Ovary (tissue), 9 donors: ENCODE measurements around the gene NLN. TPM values are rescaled to one million over a fixed set of nuclear protein-coding genes. Genes with fewer than 3 reads are reported as not detected.
"Not testable (repeated sequence)": the region's sequence is repeated elsewhere in the genome, so short reads cannot be mapped to it uniquely, and the experiment has no call there.

Experiments
- DNase-seq, 5 donors: peaks; one replicate each; pipeline ENCODE4 v3.0.0-alpha.2; 2019 to 2020
- H3K27ac ChIP-seq, 2 donors: fragments of 200-600 bp; one replicate each; pipeline versions ENCODE4 v1.5.1 to v1.8.0; 2019 to 2022
- H3K27me3 ChIP-seq: fragments of 200-600 bp; one replicate; pipeline ENCODE4 v1.8.0; 2022
- H3K36me3 ChIP-seq: fragments of 200-600 bp; sonication (generic); one replicate; pipeline ENCODE4 v1.5.1; 2019
- H3K4me1 ChIP-seq: one replicate; pipeline ENCODE4 v1.8.1; 2013; ENCODE audit warnings: mild to moderate bottlenecking, moderate library complexity; ENCODE audit not compliant: insufficient read depth
- H3K4me3 ChIP-seq: fragments of 200-600 bp; sonication (generic); one replicate; pipeline ENCODE4 v1.5.1; 2017
- H3K9me3 ChIP-seq, 2 donors: fragments of 200-600 bp in 1 of 2; sonication (generic) in 1 of 2; one replicate each; pipeline versions ENCODE4 v1.5.1 to v1.8.1; 2013 to 2019; ENCODE audit warnings: mild to moderate bottlenecking in 1 of 2, moderate library complexity in 1 of 2
- CTCF ChIP-seq, 3 donors: fragments of 450-650 bp in 2 of 3; fragments of 200-600 bp in 1 of 3; IDR thresholded peaks; one replicate each; pipeline versions ENCODE4 v1.5.1 to v1.8.0; 2016 to 2022; ENCODE audit warnings: antibody characterized with exemption in 3 of 3, mild to moderate bottlenecking in 1 of 3
- EP300 ChIP-seq: sonication (generic); formaldehyde crosslinking; IDR thresholded peaks from one replicate; pipeline ENCODE4 v1.6.1; 2017; ENCODE audit warnings: antibody characterized with exemption
- POLR2A ChIP-seq: fragments of 450-650 bp; IDR thresholded peaks from one replicate; pipeline ENCODE4 v1.6.1; 2017; ENCODE audit warnings: antibody characterized with exemption, mild to moderate bottlenecking, moderate library complexity
- WGBS, 3 donors: extraction: QIAGEN DNeasy Blood & Tissue Kit in 1 of 3; methylation state at CpG; one replicate each; pipeline versions ENCODE4 v1.1.5 to v1.1.7; 2013 to 2017; 5-methylcytosine and 5-hydroxymethylcytosine counted together
- intact Hi-C, 4 donors: fragments of 100-400 bp; cut with DNase I; formaldehyde crosslinking; loops; one replicate each; pipeline versions ENCODE4 v1.11.0 to v1.15.1; 2022 to 2023
- polyA plus RNA-seq, 2 donors: library from polyadenylated mRNA; stranded (reverse); fragments of 200-250 nt in 1 of 2; fragments of 350-450 nt in 1 of 2; fragmentation: Illumina TruSeq in 1 of 2; extraction: RNeasy Lipid Tissue Mini Kit (QIAGEN cat#74804) in 1 of 2; gene quantifications; one replicate each; pipeline ENCODE4 v1.2.3, GENCODE V29; 2013 to 2014
- total RNA-seq, 7 donors: library from RNA; depleted of rRNA in 2 of 7; stranded (reverse); fragments of >200 nt in 2 of 7; fragmentation: NEBNext Ultra II Directional in 3 of 7; extraction: Animal tissue kit (Norgen Biotek cat#: 25700) in 3 of 7; gene quantifications; one replicate each; pipeline versions ENCODE4 v1.1.0 to v1.2.4, GENCODE V29; 2016 to 2023
- donor health status: DM: no; HTN: no; CAD: no; lungs with moderate emphysema.
- donor health status: DM: no; HTN: no; CAD: no.
- donor health status: Bipolar disorder and iron deficiency.
- donor health status: DM: yes; HTN: yes; CAD: no.
- donor health status: DM: no; HTN: no; CAD: no.
- donor health status: DM: yes; HTN: yes; CAD: no.

The NLN gene
- total and polyA plus RNA-seq, 9 donors, result 2.3 to 16.3 (median 8.2) TPM

GRCh38 chr5:65768723-65769346 is 46.8 kb downstream of the NLN start:
- Histone ChIP-seq H3K9me3 (no peaks in the 10 kb centered on the region), H3K36me3 (no peaks in the 10 kb centered on the region), H3K27ac (no peak overlapping the region), H3K27me3 (no peaks in the 10 kb centered on the region), H3K4me3 (no peak overlapping the region), H3K4me1 (no peaks in the 10 kb centered on the region)
- intact Hi-C loops, result no loop called here
- DNase-seq, result no peak
- WGBS, 3 donors, result 96 to 98% (median 96%) methylated on average over 7 of the region's 7 CpGs
- no peak for TF ChIP-seq CTCF (IDR thresholded peaks at IDR 0.05)
- no peak for TF ChIP-seq EP300
- no peak for TF ChIP-seq POLR2A

GRCh38 chr5:65769539-65769938 is 47.5 kb downstream of the NLN start:
- intact Hi-C loops, result no loop called here
- H3K27me3 ChIP-seq, result no peaks in the 10 kb centered on the region
- 0 to 28% (median 11%) methylated on average over 1 of the region's 1 CpG for WGBS, 3 donors
- no peaks in the 10 kb centered on the region for H3K9me3 ChIP-seq
- no peaks in the 10 kb centered on the region for H3K36me3 ChIP-seq
- no peak overlapping the region for H3K27ac ChIP-seq
- no peak overlapping the region for H3K4me3 ChIP-seq
- H3K4me1 ChIP-seq, result peaks cover 1% of the 10 kb centered on the region
- no peak for DNase-seq
- no peak for TF ChIP-seq POLR2A
- TF ChIP-seq CTCF (IDR thresholded peaks at IDR 0.05), result no peak
- TF ChIP-seq EP300, result no peak

- Histone ChIP-seq H3K9me3 (no peaks in the 10 kb centered on the region), H3K36me3 (no peaks in the 10 kb centered on the region), H3K27ac (no peak overlapping the region), H3K4me3 (no peak overlapping the region), H3K27me3 (no peaks in the 10 kb centered on the region), H3K4me1 (peaks cover 1% of the 10 kb centered on the region)
- no peak for DNase-seq
- 96 to 97% (median 97%) methylated on average over 2 of the region's 2 CpGs for WGBS, 3 donors
- intact Hi-C loops, result no loop called here
- TF ChIP-seq EP300 (no peak), CTCF (IDR thresholded peaks at IDR 0.05) (no peak), POLR2A (no peak)
These were observed 49.3 kb downstream of the NLN start for GRCh38 chr5:65771266-65771665.

GRCh38 chr5:65772963-65773362 is 51.0 kb downstream of the NLN start:
- H3K4me1 ChIP-seq, intact Hi-C loops, H3K27me3 ChIP-seq, DNase-seq, H3K36me3 ChIP-seq, H3K4me3 ChIP-seq, H3K9me3 ChIP-seq, H3K27ac ChIP-seq: not testable (repeated sequence)
- WGBS, 3 donors, result 98 to 100% (median 98%) methylated on average over 2 of the region's 2 CpGs

GRCh38 chr5:65774346-65774745 is 52.3 kb downstream of the NLN start:
- Histone ChIP-seq H3K4me1 (peaks cover 1% of the 10 kb centered on the region), H3K36me3 (no peaks in the 10 kb centered on the region), H3K27ac (no peak overlapping the region), H3K27me3 (no peaks in the 10 kb centered on the region), H3K4me3 (no peak overlapping the region), H3K9me3 (no peaks in the 10 kb centered on the region)
- TF ChIP-seq CTCF (IDR thresholded peaks at IDR 0.05) (no peak), POLR2A (no peak), EP300 (no peak)
- no peak for DNase-seq
- intact Hi-C loops, result no loop called here
